Measurements from ENCODE around the gene PCNX2. TPM values are rescaled to one million over a fixed set of nuclear protein-coding genes. Genes with fewer than 3 reads are reported as not detected.

Gene PCNX2
- total and polyA plus RNA-seq, 2 of the 13 experiments (the other 11 are each of a cell fraction or from before 2014, with no cell fraction given) = 0.11 to 0.42 TPM

- no peaks in the 10 kb centered on the region; a peak in 1 of 5 replicates for H3K27me3 ChIP-seq (ENCODE audit: control insufficient read depth in 1 of 2, insufficient read depth in 2 of 2, low read length in 2 of 2)
- no peak overlapping the region for H3K27ac ChIP-seq (ENCODE audit: extremely low read length, insufficient read depth, low read length)
- BruUV-seq (replicated peaks) = no TSS peak
- H3K4me1 ChIP-seq (ENCODE audit: insufficient read depth, low read length) = no peaks in the 10 kb centered on the region
- no peak for FAIRE-seq
- POLR2A ChIA-PET = no interaction called here
- ATAC-seq = no peak
- H3K4me2 ChIP-seq (ENCODE audit: low read depth, low read length) = no peak overlapping the region
- intact Hi-C loops (cut with micrococcal nuclease; ENCODE audit: unreplicated experiment) = no loop called here
- H2AFZ ChIP-seq (ENCODE audit: low read length) = no peak overlapping the region
- H3K4me3 ChIP-seq (replicated peaks in 1 of 3; ENCODE audit: insufficient read depth in 1 of 3, low read depth in 2 of 3, low read length in 3 of 3) = no peak overlapping the region
- no peaks in the 10 kb centered on the region for H3K79me2 ChIP-seq (ENCODE audit: insufficient read depth, low read length)
- WGBS (ENCODE audit: low lambda C conversion rate) = 17% methylated on average over 8 of the region's 8 CpGs
- DNase-seq (ENCODE audit: low spot score) = no peak
- H3K9ac ChIP-seq (ENCODE audit: insufficient read depth, low read depth, low read length) = no peak overlapping the region
- CTCF ChIA-PET (ENCODE audit: low intra/inter-chr PET ratio, low total read pairs) = no interaction called here
- TF ChIP-seq DMAP1 (CRISPR knock-in tag; IDR thresholded peaks at IDR 0.05) (no peak), ESRRA (CRISPR knock-in tag; IDR thresholded peaks at IDR 0.05; ENCODE audit: low read depth) (no peak), ZBTB20 (CRISPR knock-in tag; IDR thresholded peaks at IDR 0.05; ENCODE audit: borderline replicate concordance, low read depth) (no peak), MXI1 (IDR thresholded peaks at IDR 0.05; ENCODE audit: borderline replicate concordance, low read depth, low read length) (no peak), BATF2 (CRISPR knock-in tag; IDR thresholded peaks at IDR 0.05) (no peak), ZZZ3 (CRISPR knock-in tag; IDR thresholded peaks at IDR 0.05; ENCODE audit: borderline replicate concordance) (no peak), PRDM10 (CRISPR knock-in tag; IDR thresholded peaks at IDR 0.05; ENCODE audit: low read depth) (no peak), KLF15 (CRISPR knock-in tag; IDR thresholded peaks at IDR 0.05; ENCODE audit: borderline replicate concordance) (no peak), ISX (CRISPR knock-in tag; conservative IDR thresholded peaks at IDR 0.05) (no peak), MED1 (CRISPR knock-in tag; IDR thresholded peaks at IDR 0.05) (no peak), ZNF776 (CRISPR knock-in tag; IDR thresholded peaks at IDR 0.05) (no peak), ADNP (CRISPR knock-in tag; IDR thresholded peaks at IDR 0.05) (no peak)
- TF ChIP-seq, protein P1, sequence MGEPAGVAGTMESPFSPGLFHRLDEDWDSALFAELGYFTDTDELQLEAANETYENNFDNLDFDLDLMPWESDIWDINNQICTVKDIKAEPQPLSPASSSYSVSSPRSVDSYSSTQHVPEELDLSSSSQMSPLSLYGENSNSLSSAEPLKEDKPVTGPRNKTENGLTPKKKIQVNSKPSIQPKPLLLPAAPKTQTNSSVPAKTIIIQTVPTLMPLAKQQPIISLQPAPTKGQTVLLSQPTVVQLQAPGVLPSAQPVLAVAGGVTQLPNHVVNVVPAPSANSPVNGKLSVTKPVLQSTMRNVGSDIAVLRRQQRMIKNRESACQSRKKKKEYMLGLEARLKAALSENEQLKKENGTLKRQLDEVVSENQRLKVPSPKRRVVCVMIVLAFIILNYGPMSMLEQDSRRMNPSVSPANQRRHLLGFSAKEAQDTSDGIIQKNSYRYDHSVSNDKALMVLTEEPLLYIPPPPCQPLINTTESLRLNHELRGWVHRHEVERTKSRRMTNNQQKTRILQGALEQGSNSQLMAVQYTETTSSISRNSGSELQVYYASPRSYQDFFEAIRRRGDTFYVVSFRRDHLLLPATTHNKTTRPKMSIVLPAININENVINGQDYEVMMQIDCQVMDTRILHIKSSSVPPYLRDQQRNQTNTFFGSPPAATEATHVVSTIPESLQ (CRISPR knock-in tag; conservative IDR thresholded peaks at IDR 0.05) = no peak
- H3K36me3 ChIP-seq (replicated peaks in 1 of 2; ENCODE audit: control insufficient read depth in 1 of 2, insufficient read depth in 2 of 2, low read length in 2 of 2) = no peaks in the 10 kb centered on the region
- in situ Hi-C loops (cut with HindIII; ENCODE audit: extremely low pct_ligation_motif_present, low pct_unique_long_range_greater_than_20kb) = no loop called here
- H4K20me1 ChIP-seq (ENCODE audit: insufficient read depth, low read length) = no peaks in the 10 kb centered on the region
- H3K9me3 ChIP-seq (ENCODE audit: low read length) = no peaks in the 10 kb centered on the region
Measured at GRCh38 chr1:233183226-233184020, 112.1 kb downstream of the PCNX2 start.
